ENCODE results near the gene SH3PXD2A.

The SH3PXD2A gene

DNA sequence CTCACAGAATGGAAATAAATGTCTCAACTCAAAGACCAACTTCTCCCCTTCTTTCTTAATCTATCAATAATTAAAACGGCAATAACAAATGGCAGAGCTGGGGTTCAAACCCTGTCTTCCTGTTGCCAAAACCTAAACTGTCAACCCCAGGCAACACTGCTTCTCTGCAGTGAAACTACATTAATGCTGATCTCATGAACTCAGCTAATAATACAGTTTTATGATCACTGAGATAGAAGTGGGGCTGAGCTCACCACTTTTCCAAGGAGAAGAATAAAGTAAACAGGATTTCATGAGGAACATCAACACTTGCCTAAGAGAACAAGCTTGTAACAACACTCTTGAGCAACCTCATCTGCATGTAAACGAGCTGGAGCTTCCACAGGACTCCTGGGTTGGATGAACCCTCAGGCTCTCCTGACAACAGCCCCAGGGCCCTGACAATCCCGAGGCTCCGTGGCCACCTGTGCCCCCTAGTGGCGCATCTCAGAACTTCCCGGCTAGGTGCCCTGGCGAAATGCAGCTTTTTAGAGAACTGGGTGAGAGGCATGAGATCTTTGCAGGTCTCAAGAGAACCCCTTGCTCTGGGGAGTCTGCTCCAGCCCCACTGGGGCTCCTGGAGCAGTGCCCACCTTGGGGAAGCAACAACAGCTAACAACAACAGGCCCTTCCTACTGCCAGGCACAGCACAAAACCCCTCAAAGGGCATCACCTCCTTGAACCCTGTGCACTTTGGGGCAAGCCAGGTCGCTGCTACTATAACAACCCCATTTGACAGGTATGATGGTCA, 169.3 kb downstream of the SH3PXD2A start:
- DNase-seq (ENCODE audit: low read depth): no peak
- in situ Hi-C loops (cut with HindIII; ENCODE audit: low sequenced_read_pairs): loop anchor here (10.0 kb wide), 1 partner anchor 81 kb away; no protein-coding TSS in a partner anchor
- H3K4me3 ChIP-seq (ENCODE audit: low read depth, low read length): no peak overlapping the region
- TF ChIP-seq, protein P1, sequence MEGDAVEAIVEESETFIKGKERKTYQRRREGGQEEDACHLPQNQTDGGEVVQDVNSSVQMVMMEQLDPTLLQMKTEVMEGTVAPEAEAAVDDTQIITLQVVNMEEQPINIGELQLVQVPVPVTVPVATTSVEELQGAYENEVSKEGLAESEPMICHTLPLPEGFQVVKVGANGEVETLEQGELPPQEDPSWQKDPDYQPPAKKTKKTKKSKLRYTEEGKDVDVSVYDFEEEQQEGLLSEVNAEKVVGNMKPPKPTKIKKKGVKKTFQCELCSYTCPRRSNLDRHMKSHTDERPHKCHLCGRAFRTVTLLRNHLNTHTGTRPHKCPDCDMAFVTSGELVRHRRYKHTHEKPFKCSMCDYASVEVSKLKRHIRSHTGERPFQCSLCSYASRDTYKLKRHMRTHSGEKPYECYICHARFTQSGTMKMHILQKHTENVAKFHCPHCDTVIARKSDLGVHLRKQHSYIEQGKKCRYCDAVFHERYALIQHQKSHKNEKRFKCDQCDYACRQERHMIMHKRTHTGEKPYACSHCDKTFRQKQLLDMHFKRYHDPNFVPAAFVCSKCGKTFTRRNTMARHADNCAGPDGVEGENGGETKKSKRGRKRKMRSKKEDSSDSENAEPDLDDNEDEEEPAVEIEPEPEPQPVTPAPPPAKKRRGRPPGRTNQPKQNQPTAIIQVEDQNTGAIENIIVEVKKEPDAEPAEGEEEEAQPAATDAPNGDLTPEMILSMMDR (IDR thresholded peaks at IDR 0.05; ENCODE audit: low read depth, low read length, missing control alignments): peak; percentile 99

DNA sequence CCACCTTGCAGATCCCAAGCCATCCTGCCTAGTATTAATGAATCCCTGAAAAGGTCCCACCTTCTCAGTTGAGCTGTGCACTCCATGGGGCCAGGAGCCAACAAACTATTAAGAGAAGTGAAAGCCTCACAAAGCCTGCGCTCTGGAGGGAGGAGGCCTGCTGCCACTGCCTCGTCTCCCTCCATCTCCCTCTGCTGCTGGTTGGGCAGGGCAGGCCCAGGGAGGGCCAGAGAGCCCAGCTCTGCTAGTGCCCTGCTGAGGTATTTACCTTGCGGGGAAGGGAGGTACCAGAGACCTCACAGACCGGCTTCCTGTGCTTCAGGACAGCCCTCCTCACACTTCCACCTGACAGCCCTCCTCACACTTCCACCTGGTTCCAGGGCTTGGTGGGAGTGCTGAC, 171.5 kb downstream of the SH3PXD2A start:
- TF ChIP-seq, protein P1 (IDR thresholded peaks at IDR 0.05; ENCODE audit: low read depth, low read length, missing control alignments): no peak
- DNase-seq (ENCODE audit: low read depth): no peak
- H3K4me3 ChIP-seq (ENCODE audit: low read depth, low read length): no peak overlapping the region
- in situ Hi-C loops (cut with HindIII; ENCODE audit: low sequenced_read_pairs): loop anchor here (10.0 kb wide), 1 partner anchor 79 kb away; no protein-coding TSS in a partner anchor

DNA sequence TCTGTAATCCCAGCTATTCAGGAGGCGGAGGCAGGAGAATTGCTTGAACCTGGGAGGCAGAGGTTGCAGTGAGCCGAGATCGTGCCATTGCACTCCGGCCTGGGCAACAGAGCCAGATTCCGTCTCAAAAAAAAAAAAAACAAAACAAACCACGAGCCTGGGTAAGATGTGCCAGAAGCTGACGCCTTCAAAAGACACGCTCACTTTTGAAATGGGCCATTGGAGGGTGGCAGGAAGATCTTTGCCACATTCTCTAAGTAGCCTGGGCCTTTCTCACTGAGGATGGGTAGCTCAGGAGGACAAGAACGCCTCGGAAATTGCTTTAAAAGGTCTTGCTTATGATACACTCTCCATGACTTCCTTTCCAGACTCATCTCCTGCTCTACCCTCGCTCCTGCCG, 172.7 kb downstream of the SH3PXD2A start:
- in situ Hi-C loops (cut with HindIII; ENCODE audit: low sequenced_read_pairs): loop anchor here (10.0 kb wide), 1 partner anchor 78 kb away; no protein-coding TSS in a partner anchor
- no peak overlapping the region for H3K4me3 ChIP-seq (ENCODE audit: low read depth, low read length)
- DNase-seq (ENCODE audit: low read depth): no peak
- TF ChIP-seq, protein P1 (IDR thresholded peaks at IDR 0.05; ENCODE audit: low read depth, low read length, missing control alignments): no peak

DNA sequence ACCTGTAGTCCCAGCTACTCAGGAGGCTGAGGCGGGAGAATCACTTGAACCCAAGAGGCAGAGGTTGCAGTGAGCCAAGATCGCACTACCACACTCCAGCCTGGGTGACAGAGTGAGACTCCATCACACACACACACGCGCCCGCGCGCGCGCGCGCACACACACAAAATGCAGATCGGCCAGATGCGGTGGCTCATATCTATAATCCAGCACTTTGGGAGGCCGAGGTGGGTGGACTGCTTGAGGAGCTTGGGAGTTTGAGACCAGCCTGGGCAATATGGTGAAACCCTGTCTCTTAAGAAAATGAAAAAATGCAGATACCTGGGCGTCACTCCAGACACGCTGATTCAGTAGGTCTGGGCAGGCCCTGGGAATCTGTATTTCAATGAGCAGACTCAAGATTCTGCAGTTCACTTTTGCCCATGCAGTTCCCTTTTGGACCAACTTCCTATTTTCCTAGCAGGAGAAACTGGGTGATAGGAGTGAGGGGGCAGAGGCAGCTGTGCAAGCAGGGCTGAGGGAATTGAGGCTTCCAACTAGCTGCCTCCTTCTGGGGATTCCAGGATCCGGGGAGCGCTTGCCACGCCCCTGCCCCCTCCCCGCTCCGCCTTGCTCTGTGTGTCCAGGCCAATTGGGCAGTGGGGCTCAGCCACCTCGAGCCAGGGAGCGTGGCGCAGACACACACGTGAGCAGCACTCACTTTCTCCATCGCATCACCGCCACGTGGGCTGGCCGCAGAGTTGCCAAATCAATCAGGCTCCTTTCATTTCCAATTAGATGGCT, 173.6 kb downstream of the SH3PXD2A start:
- TF ChIP-seq, protein P1 (IDR thresholded peaks at IDR 0.05; ENCODE audit: low read depth, low read length, missing control alignments): no peak
- DNase-seq (ENCODE audit: low read depth): no peak
- H3K4me3 ChIP-seq (ENCODE audit: low read depth, low read length): no peak overlapping the region
- in situ Hi-C loops (cut with HindIII; ENCODE audit: low sequenced_read_pairs): loop anchor here (10.0 kb wide), 1 partner anchor 77 kb away; no protein-coding TSS in a partner anchor

DNA sequence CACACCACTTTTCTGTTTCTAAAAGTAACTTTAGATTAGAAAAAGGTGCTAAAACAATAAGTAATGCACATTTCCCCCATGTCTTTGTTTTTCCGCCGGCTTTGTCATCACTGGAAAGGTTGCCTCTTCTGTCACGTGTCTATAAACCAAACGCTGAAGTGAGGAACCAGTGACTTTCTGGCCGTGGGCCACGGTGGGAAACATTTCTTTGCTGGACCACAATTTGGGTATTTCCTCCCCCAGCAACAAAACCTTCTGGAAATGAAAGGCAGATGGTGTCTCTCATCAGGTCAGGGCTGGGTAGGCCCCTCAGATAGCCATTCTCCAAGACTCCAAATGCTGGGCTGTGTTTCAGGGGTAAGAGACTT, 174.5 kb downstream of the SH3PXD2A start:
- no peak overlapping the region for H3K4me3 ChIP-seq (ENCODE audit: low read depth, low read length)
- in situ Hi-C loops (cut with HindIII; ENCODE audit: low sequenced_read_pairs): loop anchor here (10.0 kb wide), 1 partner anchor 76 kb away; no protein-coding TSS in a partner anchor
- no peak for DNase-seq (ENCODE audit: low read depth)
- TF ChIP-seq, protein P1 (IDR thresholded peaks at IDR 0.05; ENCODE audit: low read depth, low read length, missing control alignments): no peak

DNA sequence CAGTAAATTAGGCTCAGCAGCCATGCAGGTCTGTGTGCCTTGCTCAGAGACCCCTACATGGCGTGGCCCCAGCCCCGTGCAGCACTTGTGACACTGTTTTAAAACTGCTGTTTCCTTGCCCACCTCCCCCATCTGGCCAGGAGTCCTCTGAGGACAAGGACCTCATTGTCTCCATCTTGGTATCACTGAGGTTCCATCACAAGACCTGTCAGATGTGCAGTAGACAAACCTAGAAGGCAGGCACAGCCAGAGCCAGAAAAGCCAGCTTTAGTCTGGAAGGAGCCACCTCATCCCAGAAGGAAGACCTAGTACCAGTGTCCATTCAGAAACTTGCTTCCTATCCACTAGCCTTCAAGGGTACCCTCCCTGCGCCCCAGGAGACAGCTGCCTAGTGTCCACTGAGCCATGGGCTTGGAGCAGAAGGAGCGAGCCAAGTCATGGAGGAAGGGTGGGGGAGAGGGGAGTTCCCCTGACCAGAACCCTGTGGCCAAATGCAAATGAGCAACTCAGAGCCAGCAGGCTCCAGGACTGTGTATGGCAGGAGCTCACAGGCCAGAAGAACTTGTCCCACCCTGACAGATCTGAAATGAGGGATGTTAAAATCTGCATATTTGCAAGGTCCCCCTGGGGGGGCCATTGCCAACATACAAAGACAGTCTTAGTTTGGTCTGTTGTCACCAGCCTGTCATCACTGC, 176.1 kb downstream of the SH3PXD2A start:
- TF ChIP-seq, protein P1 (IDR thresholded peaks at IDR 0.05; ENCODE audit: low read depth, low read length, missing control alignments): no peak
- no peak for DNase-seq (ENCODE audit: low read depth)
- H3K4me3 ChIP-seq (ENCODE audit: low read depth, low read length): no peak overlapping the region
- in situ Hi-C loops (cut with HindIII; ENCODE audit: low sequenced_read_pairs): no loop called here

Measured in astrocyte of the cerebellum (primary cell).